GM12878 (cell line): ENCODE data around the gene TARP.

Experiments
- ATF3 ChIP-seq: IDR thresholded peaks from 2 replicates; pipeline ENCODE4 v1.6.1; 2011; ENCODE audit warnings: low read depth, mild to moderate bottlenecking, low read length, moderate library complexity, borderline replicate concordance; ENCODE audit errors: extremely low read depth
- CTCF ChIP-seq, 3 experiments: IDR thresholded peaks in 2 of 3; conservative IDR thresholded peaks in 1 of 3; 2 replicates each; pipeline ENCODE4 v1.5.1; 2011; ENCODE audit warnings: low read depth in 3 of 3, low read length in 3 of 3, mild to moderate bottlenecking in 3 of 3, control low read depth in 2 of 3, moderate library complexity in 2 of 3, inconsistent platforms in 1 of 3, mixed read lengths in 1 of 3; ENCODE audit not compliant: control insufficient read depth in 2 of 3, insufficient read depth in 1 of 3; ENCODE audit errors: extremely low read depth in 1 of 3
- E2F4 ChIP-seq: IDR thresholded peaks from 2 replicates; pipeline ENCODE4 v1.6.1; 2012; ENCODE audit warnings: low read depth, low read length, improper control_type of control experiment
- HCFC1 ChIP-seq: fragments of 150-350 bp; IDR thresholded peaks from 2 replicates; pipeline ENCODE4 v1.6.1; 2014; ENCODE audit warnings: low read length
- NBN ChIP-seq: fragments of 450-650 bp; IDR thresholded peaks from 2 replicates; pipeline ENCODE4 v1.6.1; 2016
- NFIC ChIP-seq: IDR thresholded peaks from 2 replicates; pipeline ENCODE4 v1.6.1; 2012; ENCODE audit warnings: low read depth, mild to moderate bottlenecking, inconsistent platforms, low read length, moderate library complexity
- NFXL1 ChIP-seq: fragments of 450-650 bp; IDR thresholded peaks from 2 replicates; pipeline ENCODE4 v1.6.1; 2017; ENCODE audit warnings: antibody characterized with exemption, mild to moderate bottlenecking, borderline replicate concordance
- POLR2A ChIP-seq: IDR thresholded peaks from 2 replicates; pipeline ENCODE4 v1.6.1; 2011; ENCODE audit warnings: low read depth, mild to moderate bottlenecking, low read length
- RELA ChIP-seq: fragments of 450-650 bp; IDR thresholded peaks from 2 replicates; pipeline ENCODE4 v1.8.0; 2014; ENCODE audit warnings: borderline replicate concordance; ENCODE audit not compliant: partially characterized antibody
- SRF ChIP-seq, 2 experiments: IDR thresholded peaks; 2 replicates each; pipeline ENCODE4 v1.6.1; 2011; ENCODE audit warnings: low read depth in 2 of 2, low read length in 2 of 2, mild to moderate bottlenecking in 1 of 2, moderate library complexity in 1 of 2

- TF ChIP-seq CTCF (IDR thresholded peaks at IDR 0.05 in 2 of 3, conservative IDR thresholded peaks at IDR 0.05 in 1 of 3; ENCODE audit: control insufficient read depth in 2 of 3, extremely low read depth in 1 of 3, insufficient read depth in 1 of 3, low read depth in 3 of 3, low read length in 3 of 3): peak; percentile 94 to 99 (median 98)
- no peak; the same call in 1 of the 2 replicates for TF ChIP-seq NFIC
- no peak for TF ChIP-seq POLR2A
- TF ChIP-seq ATF3: no peak
- TF ChIP-seq NFXL1: no peak
- no peak for TF ChIP-seq E2F4
- TF ChIP-seq NBN: no peak
- no peak for TF ChIP-seq RELA
- 0 out of 4 replicates have a peak, but pooled peaks of 1 of the 2 experiments have one; percentile 49 for TF ChIP-seq SRF (IDR thresholded peaks at IDR 0.05; ENCODE audit: low read depth in 2 of 2, low read length in 2 of 2)
- no peak for TF ChIP-seq HCFC1
Observed at GRCh38 chr7:38215735-38216670, 57.4 kb downstream of the TARP start.
